HG02759 (cell line): ENCODE data around the gene SLC43A2.
"Not testable (repeated sequence)": the region's sequence is repeated elsewhere in the genome, so short reads cannot be mapped to it uniquely, and the experiment has no call there.

Source experiments
- ATAC-seq: cut with Tn5 transposase; IDR thresholded peaks from one replicate; pipeline ENCODE4 v1.9.1; 2021; ENCODE audit warnings: mild to moderate bottlenecking, moderate library complexity; ENCODE audit not compliant: unreplicated experiment

Gene SLC43A2

DNA sequence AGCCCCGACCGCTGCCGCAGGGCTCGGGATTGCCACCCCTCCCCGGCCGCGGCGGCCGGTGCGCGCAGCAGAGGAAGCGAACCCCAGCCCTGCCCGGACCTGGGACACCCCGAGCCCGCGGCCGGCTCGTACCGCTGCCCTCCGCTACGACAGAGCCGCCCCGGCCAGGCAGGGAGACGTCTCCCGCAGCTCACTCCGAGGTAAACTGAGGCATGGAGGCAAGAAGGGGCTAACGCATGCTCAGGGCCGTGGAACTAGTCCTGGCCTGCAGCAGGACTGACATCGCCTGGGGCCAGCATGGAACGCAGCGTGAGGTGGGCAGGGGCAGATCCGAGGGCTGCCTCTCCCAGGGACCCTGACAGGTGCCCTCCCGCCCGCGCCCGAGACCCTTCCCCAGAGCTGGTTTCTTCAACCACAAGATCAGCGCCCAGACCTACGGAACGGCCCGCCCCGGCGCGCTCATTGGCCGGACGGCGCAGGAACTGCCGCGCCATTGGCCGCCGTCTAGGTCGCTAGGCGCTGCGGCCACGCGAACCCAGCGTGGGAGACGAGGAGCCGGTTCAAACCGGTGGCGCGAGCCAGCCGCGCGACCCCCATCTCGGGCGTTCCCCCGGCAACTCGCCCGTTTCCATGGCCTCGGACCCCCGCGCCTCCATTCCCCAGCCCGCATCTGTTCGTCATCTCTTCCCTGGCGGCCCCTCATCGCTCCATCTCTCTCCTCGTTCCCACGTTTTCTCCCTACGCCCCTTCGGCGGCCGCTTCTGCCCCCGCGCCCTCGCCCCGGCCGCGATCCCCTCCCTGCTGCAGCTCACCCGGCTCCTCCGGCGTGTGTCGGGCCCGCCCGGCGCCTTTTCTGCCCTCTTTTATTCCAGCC lies at the start of gene SLC43A2:
TSS of gene SLC43A2 (minus strand) at position 853 of the 874 bp plus-strand sequence. CDS start 960 bp downstream, outside the sequence.
- ATAC-seq = peak; percentile 64

DNA sequence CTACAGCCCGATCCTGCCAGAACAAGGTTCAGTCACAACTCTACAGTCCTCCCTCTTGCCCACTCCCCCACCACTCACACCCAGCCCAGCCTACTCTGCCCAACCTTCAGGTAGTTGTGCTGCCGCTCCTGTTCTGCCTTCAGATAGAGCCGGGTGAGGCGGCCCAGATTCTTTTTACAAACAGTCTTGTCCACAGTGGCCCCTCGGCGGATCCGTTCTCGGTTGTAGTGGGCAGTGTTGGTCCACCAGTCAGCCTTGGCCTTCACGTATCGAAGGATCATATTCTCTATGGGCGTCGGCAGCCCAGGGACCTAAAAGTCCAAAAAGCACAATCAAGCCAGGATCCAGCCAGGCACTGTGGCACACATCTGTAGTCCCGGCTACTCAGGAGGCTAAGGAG lies 47.8 kb upstream of the SLC43A2 start:
- no peak for ATAC-seq

DNA sequence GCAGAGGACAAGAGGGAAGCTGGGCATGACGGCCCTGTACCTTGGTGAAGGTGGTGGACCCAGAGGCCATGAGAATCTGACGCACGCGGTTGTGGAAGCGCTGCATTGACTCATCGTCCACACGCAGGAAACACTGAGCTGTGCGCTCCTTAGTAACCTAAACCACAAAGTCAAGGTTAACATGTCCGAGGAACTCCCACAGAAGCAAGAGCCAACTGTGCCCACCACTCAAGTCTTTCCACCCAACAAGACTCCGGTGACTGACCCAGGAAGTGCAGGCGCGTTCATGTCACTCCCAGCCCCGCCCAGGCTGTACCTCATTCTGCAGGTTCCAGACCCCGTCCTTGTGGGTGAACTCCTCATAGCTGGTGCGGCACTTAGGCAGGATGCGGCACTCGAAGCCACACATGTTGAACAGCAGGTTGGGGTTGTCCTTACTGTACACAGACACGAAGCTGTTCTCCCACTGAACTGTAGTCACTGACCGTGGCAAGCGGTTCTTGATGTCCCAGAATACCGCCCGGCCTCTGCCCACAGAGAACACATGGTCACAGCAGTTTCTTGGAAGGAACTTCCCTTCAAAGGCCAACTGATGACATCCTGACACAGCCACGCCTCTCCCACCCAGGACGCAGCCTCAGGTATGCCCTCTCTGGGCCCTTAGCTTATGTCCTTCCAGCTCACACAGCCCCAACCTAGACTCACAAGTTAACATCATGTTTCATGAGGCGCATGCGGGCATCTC lies 44.6 kb upstream of the SLC43A2 start:
- no peak for ATAC-seq

GRCh38 chr17:1663934-1664333 lies 35.3 kb upstream of the SLC43A2 start:
- not testable (repeated sequence) for ATAC-seq

DNA sequence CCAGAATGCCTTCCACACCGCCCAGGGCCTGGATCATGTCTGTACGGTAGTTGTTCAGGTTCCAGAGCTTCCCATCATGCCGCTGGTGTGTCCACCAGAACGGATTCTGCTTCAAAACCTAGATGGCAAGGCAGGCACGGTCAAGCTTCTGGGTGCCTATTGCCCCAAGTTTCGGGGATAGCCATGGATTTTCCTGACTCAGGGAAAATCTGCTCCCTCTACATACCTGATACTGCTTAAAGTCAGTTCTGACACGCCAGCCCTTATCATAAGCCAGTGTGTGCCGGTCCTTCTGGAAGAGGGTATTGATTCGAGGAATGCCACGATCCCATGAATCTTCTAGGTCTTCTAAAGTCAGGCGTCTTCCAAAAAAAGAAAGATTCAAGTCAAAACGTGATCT lies 32.4 kb upstream of the SLC43A2 start:
- no peak for ATAC-seq

- no peak for ATAC-seq
Measured at GRCh38 chr17:1658100-1658499, 29.5 kb upstream of the SLC43A2 start.

DNA sequence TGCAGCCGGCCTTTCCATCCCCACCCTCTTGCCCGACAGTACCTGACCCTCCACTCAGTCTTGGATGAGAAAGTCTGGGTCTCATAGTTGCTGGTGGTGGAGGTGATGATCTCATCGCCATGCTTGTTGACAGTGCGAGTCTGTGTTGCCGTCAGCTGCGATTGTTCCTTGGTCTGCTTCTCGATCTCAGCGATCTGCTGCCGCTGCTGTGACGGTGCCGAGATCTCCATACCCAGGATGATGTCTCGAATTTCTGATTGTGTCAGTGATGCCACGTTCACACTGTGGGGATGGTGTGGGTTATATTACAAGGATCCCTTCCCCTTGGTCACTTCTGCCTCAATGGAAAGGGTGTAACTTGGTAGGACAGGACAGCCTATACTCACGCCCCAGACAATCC lies 25.1 kb upstream of the SLC43A2 start:
- no peak for ATAC-seq

DNA sequence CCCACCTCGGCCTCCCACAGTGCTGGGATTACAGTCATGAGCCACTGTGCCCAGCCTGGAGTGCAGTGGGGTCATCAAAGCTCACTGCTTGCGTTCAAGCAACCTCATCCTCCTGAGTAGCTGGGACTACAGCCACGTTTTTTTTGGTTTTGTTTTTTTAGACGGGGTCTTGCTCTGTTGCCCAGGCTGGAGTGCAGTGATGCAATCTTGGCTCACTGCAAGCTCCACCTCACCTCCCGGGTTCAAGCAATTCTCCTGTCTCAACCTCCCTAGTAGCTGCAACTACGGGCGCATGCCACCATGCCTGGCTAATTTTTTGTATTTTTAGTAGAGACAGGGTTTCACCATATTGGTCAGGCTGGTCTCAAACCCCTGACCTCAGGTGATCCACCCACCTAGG lies 24.2 kb upstream of the SLC43A2 start:
- ATAC-seq = not testable (repeated sequence)

GRCh38 chr17:1651559-1651844 lies 22.9 kb upstream of the SLC43A2 start:
- ATAC-seq = no peak

GRCh38 chr17:1650731-1651558 lies 22.3 kb upstream of the SLC43A2 start:
- ATAC-seq = no peak

- ATAC-seq = peak; percentile 3
Measured at GRCh38 chr17:1649844-1650501, 21.3 kb upstream of the SLC43A2 start, which contains the start of gene RILP. TSS of gene RILP (minus strand) at chr17:1649866. CDS start at chr17:1649804, 62 bp downstream.

- ATAC-seq = peak; percentile 63
Measured at GRCh38 chr17:1648963-1649843, 20.6 kb upstream of the SLC43A2 start.

DNA sequence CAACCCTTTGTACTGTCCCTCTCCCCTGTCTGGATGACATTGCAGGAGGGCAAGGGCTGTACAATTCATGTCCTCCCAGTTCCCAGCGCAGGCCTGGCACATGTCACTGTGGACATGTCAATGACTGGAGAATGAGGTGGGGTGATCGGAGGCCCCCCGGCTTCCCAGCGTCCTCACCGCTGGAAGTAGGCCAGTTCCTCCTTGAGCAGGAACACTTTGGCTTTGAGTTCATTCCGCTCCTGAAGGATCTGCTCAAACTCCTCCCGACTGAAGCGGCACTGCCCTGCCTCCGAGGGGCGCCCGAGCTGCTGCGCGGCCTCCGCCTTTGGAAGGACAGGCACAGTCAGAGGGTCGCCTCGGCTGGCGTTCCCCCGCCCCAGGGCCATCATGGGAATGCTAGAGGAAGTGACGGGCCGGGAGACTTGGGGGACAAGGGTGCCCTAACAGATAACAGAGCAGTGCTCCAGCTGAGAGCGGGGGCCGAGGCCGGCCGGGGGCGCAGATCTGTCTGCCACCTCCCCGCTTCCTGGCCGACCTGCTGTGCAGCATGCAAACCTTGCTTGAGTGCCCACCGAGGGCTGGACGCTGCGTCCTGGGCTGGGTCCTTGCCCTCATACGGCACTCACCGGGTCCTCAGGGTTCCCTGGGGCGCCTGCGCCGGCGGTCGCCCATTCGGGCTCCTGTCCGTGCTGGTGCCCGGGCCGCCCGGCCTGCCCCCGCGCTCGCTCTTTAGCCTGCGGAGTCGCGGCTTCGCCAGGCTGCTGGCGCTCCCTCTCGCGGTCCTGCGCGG lies 19.7 kb upstream of the SLC43A2 start:
- peak; percentile 0 for ATAC-seq

- ATAC-seq = no peak
Measured at GRCh38 chr17:1647802-1648171, 19.2 kb upstream of the SLC43A2 start.

DNA sequence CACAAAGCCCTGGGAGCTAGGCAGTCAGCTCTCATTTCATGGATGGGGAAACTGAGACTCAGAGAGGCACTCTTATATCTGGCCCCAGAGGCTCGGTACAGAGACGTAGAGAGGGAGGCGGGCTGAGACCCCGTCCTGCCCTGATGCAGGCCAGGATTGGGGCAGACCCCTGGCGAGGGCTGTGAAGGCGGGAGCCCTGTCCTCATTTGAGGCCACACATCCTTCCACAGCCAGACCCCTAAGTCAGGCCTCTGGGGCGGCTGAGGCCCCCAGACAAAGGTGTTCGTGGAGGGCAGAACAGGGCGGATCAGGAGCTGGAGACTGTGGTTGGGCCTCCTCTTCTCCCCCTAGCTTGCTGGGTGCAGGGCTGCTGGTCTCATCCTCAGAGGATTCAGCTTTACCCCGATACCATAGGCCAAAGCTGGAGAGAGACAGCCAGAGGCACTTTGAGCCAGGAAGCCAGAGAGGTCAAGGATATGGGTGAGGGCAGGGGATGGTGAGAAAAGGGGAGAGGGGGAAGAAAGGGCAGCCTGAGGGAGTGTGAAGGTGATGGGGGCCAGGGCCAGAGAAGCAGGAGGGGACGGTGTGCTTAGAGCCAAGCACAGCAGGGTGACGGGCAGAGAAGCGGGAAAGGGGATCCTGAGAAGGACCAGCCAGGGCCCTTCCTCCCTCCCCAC lies 17.7 kb upstream of the SLC43A2 start:
- no peak for ATAC-seq

GRCh38 chr17:1645207-1646171 lies 16.9 kb upstream of the SLC43A2 start, which contains the start of gene SCARF1:
TSS of gene SCARF1 (minus strand) at chr17:1645732. CDS start at chr17:1645697, 35 bp downstream.
- no peak for ATAC-seq
